ENCODE data around the gene EPHB1.

DNA sequence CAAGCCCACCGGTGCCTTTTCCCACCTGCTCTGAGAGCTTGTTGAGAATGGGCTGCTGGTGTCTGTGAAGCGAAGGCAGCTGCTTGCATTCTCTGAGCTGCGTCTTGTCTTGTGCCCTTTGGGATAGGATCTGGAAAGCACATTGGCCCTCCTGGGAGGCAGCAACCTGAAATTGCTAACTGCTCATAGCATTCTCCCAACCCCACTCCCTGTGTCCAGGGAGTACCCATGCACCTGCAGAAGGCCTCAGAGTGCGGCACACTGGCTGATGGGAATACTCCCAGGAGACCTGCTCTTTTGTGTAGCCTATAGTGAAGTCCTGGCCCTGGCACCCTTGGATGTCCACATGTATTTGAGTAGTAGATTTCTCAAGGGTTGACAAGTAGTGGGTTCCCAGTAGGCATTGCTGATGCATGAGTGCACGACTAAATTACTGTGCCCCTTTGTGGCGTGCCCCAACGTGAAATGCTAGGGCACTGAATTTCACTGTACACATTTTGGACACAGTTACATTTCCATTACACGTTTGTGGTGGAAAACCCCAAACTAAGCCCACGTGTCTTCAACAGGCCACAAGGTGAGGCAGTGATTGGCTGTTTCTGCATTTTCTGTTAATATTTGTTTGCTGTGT, 3.7 kb downstream of the EPHB1 start:
- no peak for TF ChIP-seq ZNF274 (IDR thresholded peaks at IDR 0.05; ENCODE audit: low read depth, low read length)
- TF ChIP-seq SUZ12 (IDR thresholded peaks at IDR 0.05; ENCODE audit: extremely low read depth, insufficient read depth, insufficient read length) = no peak
- TF ChIP-seq YY1 (IDR thresholded peaks at IDR 0.05; ENCODE audit: insufficient read depth, insufficient read length) = no peak

Data from NT2/D1 (cell line).